Stimulated activated CD4-positive, alpha-beta T cell treated with anti-CD3 and anti-CD28 coated beads, Interleukin-1b, Interleukin-23, amount 100 ng/mL, for 4 hours (primary cell): ENCODE results near the gene C11orf91.

ENCODE experiments used
- DNase-seq, 2 donors: peaks; one replicate each; pipeline ENCODE4 v3.0.0-alpha.2; 2020; ENCODE audit warnings: low read depth in 2 of 2

The C11orf91 gene

DNA sequence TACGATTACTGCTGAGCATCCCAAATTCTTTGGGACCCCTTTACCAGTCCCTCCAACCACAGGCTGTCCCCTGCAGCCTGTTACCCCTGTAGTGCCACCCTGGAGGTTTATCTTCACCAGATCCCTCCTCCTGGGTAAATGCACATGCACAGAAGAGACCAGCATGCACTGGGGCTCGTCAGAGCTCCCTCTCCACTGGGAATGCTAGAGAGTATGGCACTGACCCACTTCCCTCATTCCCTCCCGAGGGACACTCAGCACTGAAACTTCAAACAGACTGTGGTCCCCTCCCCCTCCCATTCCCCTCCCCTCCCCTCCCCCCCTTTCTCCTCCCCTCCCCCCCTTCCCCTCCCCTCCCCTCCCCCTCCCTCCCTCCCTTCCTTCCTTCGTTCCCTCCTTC is 49.1 kb downstream of the C11orf91 start:
- no peak for DNase-seq

DNA sequence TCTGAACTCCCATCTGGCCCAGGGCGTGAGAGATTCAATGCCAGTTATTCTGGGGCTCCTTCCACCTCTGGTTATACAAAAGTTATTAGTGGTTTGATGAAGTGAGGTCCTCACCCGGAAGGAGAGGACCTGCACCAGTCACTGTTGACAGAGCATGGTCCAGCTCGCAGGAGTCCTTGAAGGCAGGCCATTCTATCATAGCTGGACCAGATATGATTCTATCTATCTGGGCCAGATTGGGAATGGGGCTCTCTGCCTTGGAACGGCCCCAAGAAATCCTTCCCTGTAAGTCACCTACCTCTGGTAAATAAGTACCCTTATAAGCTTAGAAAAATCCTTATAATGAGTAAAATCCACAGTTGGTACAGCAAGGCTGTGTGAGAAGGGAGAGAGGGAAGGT is 50.7 kb downstream of the C11orf91 start:
- DNase-seq, result no peak
